Testis (tissue), 2 donors: ENCODE data around the gene PTPRU.

Experiments used
- CTCF ChIP-seq, 3 experiments: fragments of 450-650 bp in 2 of 3; fragments of 200-600 bp in 1 of 3; sonication (generic) in 1 of 3; IDR thresholded peaks; one replicate each; pipeline ENCODE4 v1.5.1; 2016 to 2019; ENCODE audit warnings: antibody characterized with exemption in 3 of 3, mild to moderate bottlenecking in 2 of 3, moderate library complexity in 1 of 3
- POLR2A ChIP-seq: fragments of 450-650 bp; IDR thresholded peaks from one replicate; pipeline ENCODE4 v1.6.1; 2017; ENCODE audit warnings: antibody characterized with exemption, mild to moderate bottlenecking, moderate library complexity

- TF ChIP-seq CTCF (IDR thresholded peaks at IDR 0.05) (no peak), POLR2A (no peak)
Measured at GRCh38 chr1:29237852-29238619, 1.7 kb downstream of the PTPRU start.
